Measurements from ENCODE around the gene COL9A3.
A peak's percentile ranks its signal among the peaks of the same experiment; 100 is the strongest.

Gene COL9A3

DNA sequence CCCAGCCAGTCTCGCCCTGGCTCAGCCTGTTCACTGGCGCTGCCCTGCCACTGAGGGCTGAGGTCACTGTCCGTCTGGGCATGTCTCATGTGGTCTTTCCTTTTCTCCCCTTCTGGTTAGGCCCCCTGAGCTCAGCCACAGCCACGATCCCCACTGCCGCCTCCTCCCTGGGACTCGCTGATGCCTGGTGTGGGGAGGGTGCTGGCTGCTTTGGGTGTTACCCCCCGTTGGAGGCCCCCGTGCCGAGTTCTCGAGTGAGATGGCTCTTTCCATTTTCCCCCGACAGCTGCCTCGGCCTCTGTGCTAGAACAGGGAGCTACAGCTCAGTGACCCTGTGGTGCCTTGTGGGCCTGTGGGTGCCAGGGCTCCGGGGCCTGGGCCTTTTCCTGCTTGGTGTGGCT is 59.7 kb downstream of the COL9A3 start:
- Mint-ChIP-seq H3K9me3 (no peaks in the 10 kb centered on the region), H3K4me3 (peak overlapping the region in 1 of 2 donors; percentile 22), H3K4me1 (peaks cover 40% of the 10 kb centered on the region), H3K27ac (no peak overlapping the region), H3K27me3 (no peaks in the 10 kb centered on the region)
- DNase-seq (no peak), ATAC-seq (peak; percentile 20)

DNA sequence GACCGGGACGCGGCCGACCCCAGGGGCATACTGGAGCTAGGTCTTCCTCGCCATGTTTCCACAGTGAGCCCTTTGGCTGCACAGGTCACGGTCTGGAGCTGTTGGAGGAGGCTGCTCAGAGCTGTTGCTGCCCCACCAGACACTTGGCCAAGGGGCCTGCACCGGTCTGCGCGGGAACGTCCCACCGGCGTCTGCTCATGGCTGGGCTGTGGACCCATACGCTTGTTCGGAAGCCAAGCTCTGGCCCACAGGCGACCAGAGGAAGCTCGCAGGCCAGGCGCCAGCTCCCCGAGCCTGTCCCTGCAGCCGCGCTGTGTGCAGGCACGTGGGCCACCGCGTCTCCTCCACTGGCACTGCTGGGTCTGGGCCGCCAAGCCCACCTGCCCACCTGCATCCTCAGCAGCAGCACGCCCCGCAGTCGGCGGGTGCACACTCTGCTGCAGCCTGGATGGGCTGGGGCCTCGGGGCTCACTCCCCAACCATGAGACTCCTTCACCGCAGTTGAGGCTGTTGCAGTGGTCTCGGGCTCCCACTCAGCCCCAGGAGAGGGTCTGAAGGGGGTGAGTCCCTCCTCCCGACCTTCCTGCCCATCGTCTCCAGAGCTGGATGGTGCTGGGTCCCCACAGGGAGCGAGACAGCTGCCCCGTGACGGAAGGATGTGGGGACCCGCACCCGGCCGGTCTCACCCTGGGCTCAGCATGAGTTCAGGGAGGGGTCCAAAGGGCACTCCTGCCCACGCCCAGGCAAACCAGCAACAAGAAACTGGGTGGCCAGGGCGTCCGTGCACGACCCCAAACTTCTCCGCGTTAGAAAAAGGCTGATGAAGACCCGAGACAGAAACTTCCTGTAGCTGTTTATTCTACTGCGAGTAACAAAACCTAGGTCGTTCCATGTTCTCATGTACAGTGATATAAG is 60.3 kb downstream of the COL9A3 start:
- peaks cover 40% of the 10 kb centered on the region for H3K4me1 Mint-ChIP-seq
- H3K9me3 Mint-ChIP-seq: no peaks in the 10 kb centered on the region

DNA sequence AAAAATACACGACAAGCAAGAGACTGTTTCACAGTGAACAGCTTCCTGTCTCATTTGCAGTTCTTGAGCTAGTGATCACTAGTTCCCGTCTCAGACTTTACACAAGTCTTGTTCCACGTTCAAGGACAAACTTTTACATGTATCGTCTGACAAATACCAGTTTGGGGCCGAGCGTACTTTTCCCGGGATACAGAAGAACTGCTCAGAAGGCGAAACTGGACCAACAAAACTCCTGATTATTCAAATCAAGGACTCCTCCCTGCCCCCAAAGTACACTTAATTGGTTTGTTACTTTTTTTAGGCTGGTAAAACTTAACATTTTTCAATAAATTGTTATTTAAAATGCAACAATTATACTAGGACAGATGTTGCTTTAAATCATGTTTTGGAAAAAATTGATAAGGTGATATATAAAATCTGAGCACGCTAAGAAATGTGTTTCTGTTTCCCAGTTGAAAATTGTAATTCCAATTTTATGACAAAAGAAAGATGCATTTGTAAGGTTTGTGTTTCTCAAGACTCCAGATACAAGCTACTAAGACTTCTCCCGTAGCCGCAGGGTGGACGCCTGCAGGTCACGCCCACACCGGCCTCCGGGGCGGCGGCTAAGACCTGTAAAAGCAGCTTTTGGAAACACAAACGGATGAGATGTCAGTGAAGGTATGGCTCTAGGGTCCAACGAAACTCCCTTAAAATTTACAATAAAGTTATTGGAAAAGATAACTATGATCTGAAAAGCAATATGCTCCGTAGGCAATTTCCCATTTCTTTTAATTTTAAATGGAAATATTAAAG is 61.6 kb downstream of the COL9A3 start:
- ATAC-seq (no peak), DNase-seq (no peak)
- Mint-ChIP-seq H3K9me3 (no peaks in the 10 kb centered on the region), H3K4me3 (no peak overlapping the region), H3K27ac (peak overlapping the region in 1 of 2 donors; percentile 27), H3K27me3 (no peaks in the 10 kb centered on the region), H3K4me1 (peaks cover 31% of the 10 kb centered on the region)

More for the DNA sequence above, 60.3 kb downstream of the COL9A3 start:
- Mint-ChIP-seq H3K27ac (peak overlapping the region in 1 of 2 donors; percentile 34), H3K27me3 (no peaks in the 10 kb centered on the region), H3K4me3 (peak overlapping the region in 1 of 2 donors; percentile 33)
- ATAC-seq (peak; percentile 42), DNase-seq (no peak)

DNA sequence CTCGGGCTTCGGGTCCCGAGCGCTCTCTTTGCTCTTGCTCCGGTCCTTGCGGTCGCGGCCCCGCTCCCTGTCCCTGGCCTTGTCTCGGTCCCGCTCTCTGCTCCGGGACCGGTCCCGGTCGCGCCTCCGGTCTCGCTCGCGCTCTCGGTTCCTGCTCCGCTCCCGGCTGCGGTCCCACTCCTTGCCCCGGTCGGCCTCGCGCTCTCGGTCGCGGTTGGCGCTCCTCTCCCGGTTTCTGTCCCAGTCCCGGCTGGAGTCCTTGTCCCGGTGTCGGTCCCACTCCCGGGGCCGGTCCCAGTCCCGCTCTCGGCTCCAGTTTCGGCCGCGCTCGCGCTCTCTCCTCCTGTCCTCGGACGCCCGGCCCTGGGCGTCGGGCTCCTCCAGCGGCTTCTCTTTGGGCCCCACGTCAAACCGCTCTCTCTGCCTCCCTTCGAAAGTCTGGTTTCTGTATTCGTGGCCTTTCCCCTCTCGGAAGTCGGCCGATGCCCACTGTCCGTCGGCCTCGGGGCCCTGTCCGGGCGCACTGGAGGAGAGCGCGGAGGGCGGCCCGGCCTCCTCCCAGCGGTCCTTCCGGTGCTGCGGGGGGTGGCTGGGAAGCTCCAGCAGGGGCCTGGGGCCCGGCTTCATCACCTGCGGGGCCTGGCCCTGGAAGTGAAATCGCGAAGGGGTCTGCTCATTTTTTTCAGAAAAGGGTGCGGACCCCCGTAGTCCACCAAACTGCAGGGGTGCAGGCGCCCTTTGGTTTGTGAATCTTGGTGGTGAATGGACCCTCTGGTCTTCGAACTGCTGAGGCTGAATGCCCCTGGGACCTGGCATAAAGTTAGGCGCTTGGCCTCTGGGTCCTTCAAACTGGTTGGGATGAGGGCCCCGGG is 62.7 kb downstream of the COL9A3 start:
- ATAC-seq (no peak), DNase-seq (no peak)
- Mint-ChIP-seq H3K9me3 (no peaks in the 10 kb centered on the region), H3K4me1 (peaks cover 20% of the 10 kb centered on the region), H3K27me3 (no peaks in the 10 kb centered on the region), H3K4me3 (no peak overlapping the region), H3K27ac (no peak overlapping the region)

DNA sequence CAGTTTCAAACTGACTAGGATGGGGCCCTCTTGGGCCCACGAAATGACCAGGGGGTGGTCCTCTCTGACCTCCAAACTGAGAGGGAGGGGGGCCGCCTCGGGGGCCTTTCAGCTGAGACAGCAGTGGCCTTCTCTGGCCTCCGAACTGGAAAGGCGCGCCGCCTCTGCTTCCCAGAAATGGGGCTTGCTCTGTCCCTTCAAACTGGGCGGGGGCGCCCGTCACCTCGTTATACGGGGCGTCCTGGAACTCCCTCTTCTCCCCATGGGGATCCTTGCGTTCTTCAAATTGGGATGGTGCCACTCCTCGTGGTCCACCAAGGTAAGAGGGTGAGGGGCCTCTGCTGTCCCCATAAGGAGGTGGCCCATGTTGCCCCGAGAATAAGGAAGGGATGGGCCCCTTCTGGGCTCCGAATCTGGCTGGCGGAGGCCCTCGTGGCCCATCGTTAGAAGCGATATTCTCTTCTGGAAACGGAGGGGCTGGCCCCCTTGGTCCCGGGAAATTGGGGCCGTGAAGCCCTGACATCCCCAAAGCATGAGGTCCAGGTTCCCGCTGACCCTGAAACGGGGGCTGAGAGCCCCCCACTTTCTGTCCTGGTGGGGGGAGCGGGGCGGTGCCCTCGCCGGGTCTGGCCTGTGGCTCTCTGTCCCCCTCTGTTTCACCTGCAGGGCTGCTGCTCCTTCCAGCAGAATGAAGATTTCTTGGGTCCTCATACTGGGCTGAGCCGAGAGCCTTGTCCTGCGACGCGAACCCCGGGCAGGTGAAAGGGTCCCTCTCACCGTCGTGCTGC is 63.5 kb downstream of the COL9A3 start:
- H3K27me3 Mint-ChIP-seq: no peaks in the 10 kb centered on the region
- no peak for ATAC-seq

DNA sequence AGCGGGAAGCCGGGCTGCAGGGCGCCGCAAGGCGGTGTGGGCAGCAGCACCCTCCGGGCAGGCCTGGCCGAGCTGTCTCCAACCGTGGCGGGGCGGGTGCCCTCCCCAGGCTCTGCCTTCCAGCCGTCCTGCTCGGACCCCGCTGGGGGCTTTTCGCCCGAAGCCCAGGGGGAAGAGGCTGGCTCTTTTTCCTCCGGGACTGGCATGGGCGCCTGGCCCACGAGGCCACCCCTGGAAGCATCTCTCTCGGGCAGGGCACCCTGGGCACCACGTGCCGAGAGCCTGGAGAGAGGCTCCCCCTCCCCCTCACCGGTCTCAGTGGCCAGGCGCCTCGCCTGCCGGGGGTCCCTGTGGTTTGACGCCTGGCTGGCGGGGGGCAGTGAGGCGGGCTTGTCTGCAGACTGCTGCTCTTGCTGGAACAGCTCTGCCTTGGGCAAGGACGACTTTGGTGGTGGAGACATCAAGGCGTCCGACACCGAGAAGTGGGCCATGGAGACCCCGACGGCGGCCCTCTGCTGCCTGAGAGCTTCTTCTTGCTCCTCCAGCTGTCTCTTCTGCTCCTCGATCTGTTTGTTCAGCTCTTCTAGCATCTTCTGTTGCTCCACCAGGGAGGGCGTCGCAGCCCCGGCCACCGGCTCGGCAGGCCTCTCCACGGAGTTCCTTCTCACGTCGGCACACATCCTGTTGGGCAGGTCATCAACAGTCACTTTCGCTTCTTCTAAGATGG is 64.2 kb downstream of the COL9A3 start:
- Mint-ChIP-seq H3K4me3 (no peak overlapping the region), H3K4me1 (peaks cover 8% of the 10 kb centered on the region), H3K27ac (no peak overlapping the region), H3K27me3 (no peaks in the 10 kb centered on the region), H3K9me3 (no peaks in the 10 kb centered on the region)
- ATAC-seq (no peak), DNase-seq (no peak)

More for the DNA sequence above, 63.5 kb downstream of the COL9A3 start:
- Mint-ChIP-seq H3K4me1 (peaks cover 15% of the 10 kb centered on the region), H3K9me3 (no peaks in the 10 kb centered on the region), H3K4me3 (no peak overlapping the region), H3K27ac (no peak overlapping the region)
- no peak for DNase-seq

DNA sequence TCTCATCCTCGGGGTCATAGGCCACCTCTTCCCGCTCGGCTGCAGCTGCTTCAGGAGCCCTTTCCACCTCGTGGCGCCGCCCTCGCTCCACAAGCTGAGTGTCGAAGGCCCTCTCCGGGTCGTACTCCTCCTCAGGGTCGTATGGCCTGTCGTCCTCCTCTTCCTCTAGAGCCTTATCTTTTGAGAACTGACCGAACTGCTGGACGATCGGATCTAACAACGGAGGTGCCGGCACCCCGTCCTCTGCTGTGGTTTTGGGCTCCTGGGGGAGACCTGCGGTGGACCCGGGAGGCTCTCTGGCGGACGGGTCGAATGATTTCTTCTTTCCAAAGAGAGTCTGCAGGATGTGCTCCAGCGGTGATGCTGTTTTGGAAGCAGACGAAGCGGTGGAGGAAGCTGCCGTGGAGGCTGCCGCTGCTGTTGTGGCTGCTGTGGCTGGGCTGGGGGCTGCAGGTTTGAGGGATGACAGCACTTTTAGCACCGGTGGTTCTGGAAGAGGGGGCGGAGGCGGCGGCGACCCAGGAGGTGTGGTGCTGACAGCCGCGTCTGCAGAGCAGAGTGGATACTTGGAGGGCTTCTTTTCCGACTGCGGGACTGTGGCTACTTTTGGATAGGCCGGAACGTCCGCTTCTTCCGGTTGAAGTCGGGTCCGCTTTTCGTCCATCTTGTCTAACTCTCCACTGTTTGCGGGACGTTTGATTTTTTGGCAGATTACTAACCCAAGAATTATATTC is 65.0 kb downstream of the COL9A3 start:
- H3K27ac Mint-ChIP-seq: peak overlapping the region in 1 of 2 donors; percentile 60
- DNase-seq (no peak), ATAC-seq (no peak)
- H3K9me3 Mint-ChIP-seq: no peaks in the 10 kb centered on the region
- no peaks in the 10 kb centered on the region for H3K27me3 Mint-ChIP-seq
- no peak overlapping the region for H3K4me3 Mint-ChIP-seq
- peaks cover 8% of the 10 kb centered on the region for H3K4me1 Mint-ChIP-seq

DNA sequence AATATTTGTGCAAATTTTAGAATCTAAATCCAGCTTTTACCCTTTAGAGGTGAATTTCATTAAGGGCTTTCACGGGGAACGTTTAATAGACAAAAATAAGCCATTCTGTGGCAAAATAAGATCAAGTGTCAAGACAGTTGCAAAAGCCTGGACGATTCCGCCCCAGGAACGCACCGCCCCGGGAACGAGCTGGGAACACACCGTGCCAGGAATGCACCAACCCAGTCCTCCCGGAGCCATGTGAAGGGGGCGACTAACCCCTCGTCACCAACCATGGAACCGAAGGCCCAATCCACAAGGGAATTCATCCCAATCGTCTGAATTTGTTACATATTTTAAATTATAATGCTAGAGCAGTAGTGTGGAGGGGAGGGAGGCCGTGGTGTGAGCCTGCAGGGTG is 65.6 kb downstream of the COL9A3 start:
- no peaks in the 10 kb centered on the region for H3K27me3 Mint-ChIP-seq
- H3K9me3 Mint-ChIP-seq: no peaks in the 10 kb centered on the region
- H3K4me1 Mint-ChIP-seq: peaks cover 14% of the 10 kb centered on the region
- H3K27ac Mint-ChIP-seq: no peak overlapping the region
- DNase-seq: no peak
- ATAC-seq: no peak
- no peak overlapping the region for H3K4me3 Mint-ChIP-seq

DNA sequence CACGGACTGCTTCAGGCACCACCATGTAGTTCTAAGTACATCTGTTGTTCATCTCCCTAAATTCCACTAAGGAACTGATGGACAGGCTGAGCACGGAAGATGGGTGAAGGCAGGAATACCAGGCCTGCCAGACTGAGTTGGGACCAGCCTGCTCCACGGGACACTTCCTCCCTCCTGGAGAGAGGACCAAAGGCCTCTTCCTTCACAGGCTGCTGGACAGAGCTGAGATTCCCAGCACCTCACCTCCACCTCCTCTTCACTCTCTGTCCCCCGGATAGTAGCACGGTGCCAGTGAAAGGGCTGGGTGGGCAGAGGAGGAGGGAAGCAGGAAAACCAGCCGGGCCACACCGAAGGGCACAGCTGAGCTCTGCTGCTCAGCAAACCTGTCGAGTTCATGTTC is 67.7 kb downstream of the COL9A3 start:
- H3K27me3 Mint-ChIP-seq: no peaks in the 10 kb centered on the region
- H3K4me1 Mint-ChIP-seq: peaks cover 25% of the 10 kb centered on the region
- no peak overlapping the region for H3K4me3 Mint-ChIP-seq
- no peaks in the 10 kb centered on the region for H3K9me3 Mint-ChIP-seq
- DNase-seq (no peak), ATAC-seq (no peak)
- peak overlapping the region in 1 of 2 donors; percentile 80 for H3K27ac Mint-ChIP-seq

DNA sequence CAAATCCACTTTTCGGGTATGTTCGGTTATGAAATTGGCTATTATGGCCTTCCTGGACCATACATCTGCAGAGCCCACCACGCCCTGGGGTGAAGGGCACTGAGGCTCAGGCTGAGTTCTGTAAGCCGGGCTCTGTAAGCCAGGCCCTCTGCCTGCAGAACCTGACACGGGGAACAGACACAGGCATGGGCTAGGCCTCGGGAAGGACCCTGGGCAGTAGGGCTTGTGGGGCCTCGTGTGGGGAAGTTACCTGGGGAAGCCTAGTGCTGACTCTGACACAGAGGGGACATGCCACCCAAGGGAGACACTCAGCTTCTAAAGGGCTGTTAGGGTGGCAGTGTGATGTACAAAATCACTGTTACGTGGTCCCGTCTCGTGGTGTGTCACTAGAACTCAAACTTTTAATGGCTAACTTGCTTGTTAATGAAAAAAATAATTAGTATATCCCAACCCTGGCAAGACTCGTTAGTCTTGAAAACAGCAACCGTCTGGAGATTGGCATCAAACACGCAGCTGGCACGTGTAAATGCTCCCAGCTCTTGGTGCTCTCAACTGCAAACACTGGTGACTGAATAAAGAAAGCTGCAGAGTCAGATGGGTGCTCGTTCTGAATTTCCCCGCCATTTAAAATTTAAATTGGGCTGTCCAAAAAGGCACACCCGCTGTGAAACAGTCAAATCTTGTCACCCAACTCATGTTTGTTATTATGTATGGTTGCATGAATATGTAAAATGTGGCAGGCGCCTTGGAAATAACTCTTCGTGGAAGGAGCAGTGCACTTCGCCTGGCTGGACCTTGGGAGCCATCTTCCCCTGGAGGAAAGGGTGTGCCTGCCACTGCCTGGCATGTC is 68.4 kb downstream of the COL9A3 start:
- no peak for DNase-seq
- Mint-ChIP-seq H3K4me1 (peaks cover 25% of the 10 kb centered on the region), H3K4me3 (no peak overlapping the region), H3K27ac (peak overlapping the region in 1 of 2 donors; percentile 80), H3K9me3 (no peaks in the 10 kb centered on the region), H3K27me3 (no peaks in the 10 kb centered on the region)
- no peak for ATAC-seq

DNA sequence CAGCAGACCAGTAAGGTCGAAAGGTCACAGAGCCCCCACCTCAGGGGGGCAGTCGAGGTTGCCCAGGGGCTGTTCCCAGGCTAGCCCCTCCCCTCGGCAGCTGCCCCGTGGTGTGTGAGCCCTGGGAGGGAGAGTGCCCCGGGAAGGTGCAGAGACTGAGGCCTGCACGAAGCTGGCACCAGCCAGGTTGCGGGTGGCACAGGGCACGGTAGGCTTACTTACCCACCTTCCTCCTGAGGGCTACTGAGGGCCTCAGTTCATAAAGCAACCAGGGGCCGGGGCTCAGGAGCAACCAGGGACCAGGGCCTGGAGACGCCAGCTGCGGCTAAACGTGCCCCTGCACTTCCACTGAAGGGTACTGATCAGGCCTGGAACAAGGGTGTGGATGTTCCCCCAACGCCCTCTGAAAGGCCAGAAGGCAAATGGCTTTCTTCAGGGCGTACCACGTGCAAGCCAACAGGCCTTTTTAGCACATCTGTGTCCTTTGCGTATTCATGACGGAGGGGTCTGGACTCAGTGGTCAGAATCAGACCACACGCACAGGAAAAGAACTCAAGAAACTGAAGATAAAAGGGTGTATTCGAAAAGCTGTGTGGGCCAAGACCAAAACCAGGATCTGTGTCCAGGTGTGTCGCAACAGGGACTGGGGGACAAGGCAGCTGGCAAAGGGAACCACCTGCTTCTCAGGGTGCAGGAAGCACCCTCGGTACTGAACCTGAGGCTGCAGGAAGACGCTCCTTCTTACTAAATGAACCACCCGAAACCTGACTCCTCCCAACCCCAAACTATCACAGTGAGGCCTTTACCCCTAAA is 69.3 kb downstream of the COL9A3 start:
- Mint-ChIP-seq H3K4me3 (no peak overlapping the region), H3K27ac (peak overlapping the region in 1 of 2 donors; percentile 78), H3K9me3 (no peaks in the 10 kb centered on the region), H3K27me3 (no peaks in the 10 kb centered on the region), H3K4me1 (peaks cover 32% of the 10 kb centered on the region)
- no peak for DNase-seq
- ATAC-seq: no peak

DNA sequence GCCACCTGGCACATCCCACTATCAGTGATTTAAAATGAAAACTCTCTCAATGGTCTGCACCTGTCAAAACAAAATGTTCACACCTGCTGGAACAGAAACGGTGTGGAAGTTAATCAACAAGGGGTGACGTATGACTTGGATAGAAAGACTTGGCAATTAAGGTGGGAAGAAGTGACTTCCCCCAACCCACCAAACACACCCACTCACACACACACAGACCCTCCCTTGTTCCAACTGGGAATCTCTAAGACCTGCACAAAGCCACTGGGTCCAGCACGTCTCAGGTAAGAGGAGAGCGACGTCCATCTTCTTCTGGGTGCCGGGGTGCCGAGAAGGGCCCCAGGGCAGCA is 69.8 kb downstream of the COL9A3 start:
- Mint-ChIP-seq H3K4me1 (peaks cover 38% of the 10 kb centered on the region), H3K4me3 (peak overlapping the region in 1 of 2 donors; percentile 12), H3K9me3 (no peaks in the 10 kb centered on the region), H3K27ac (no peak overlapping the region), H3K27me3 (no peaks in the 10 kb centered on the region)
- ATAC-seq (no peak), DNase-seq (no peak)
